IMR-90 (cell line): Measurements from ENCODE around the gene HLA-DRB1.

Experiments used
- BHLHE40 ChIP-seq: fragments of 150-350 bp; IDR thresholded peaks from 2 replicates; pipeline ENCODE4 v1.6.1; 2016; ENCODE audit warnings: mild to moderate bottlenecking, low read depth, low read length
- CEBPB ChIP-seq: IDR thresholded peaks from 2 replicates; pipeline ENCODE4 v1.6.1; 2012; ENCODE audit warnings: low read depth, low read length, improper control_type of control experiment
- CHD1 ChIP-seq: IDR thresholded peaks from 2 replicates; pipeline ENCODE4 v1.6.1; 2012; ENCODE audit warnings: low read depth, low read length, improper control_type of control experiment
- CTCF ChIP-seq: conservative IDR thresholded peaks from 2 replicates; pipeline ENCODE4 v1.5.1; 2012; ENCODE audit warnings: mild to moderate bottlenecking, low read depth, low read length, improper control_type of control experiment
- ELK1 ChIP-seq: fragments of 150-350 bp; IDR thresholded peaks from 2 replicates; pipeline ENCODE4 v1.6.1; 2016; ENCODE audit warnings: low read depth, mild to moderate bottlenecking, low read length, moderate library complexity, borderline replicate concordance
- FOS ChIP-seq: fragments of 150-350 bp; IDR thresholded peaks from 2 replicates; pipeline ENCODE4 v1.6.1; 2016; ENCODE audit warnings: low read depth, low read length
- NFE2L2 ChIP-seq: fragments of 150-350 bp; IDR thresholded peaks from 2 replicates; pipeline ENCODE4 v1.6.1; 2016; ENCODE audit warnings: low read depth, mild to moderate bottlenecking, low read length
- POLR2A ChIP-seq: IDR thresholded peaks from 2 replicates; pipeline ENCODE4 v1.6.1; 2012; ENCODE audit warnings: mild to moderate bottlenecking, low read depth, low read length
- RAD21 ChIP-seq: IDR thresholded peaks from 2 replicates; pipeline ENCODE4 v1.6.1; 2012; ENCODE audit warnings: low read length, improper control_type of control experiment
- RCOR1 ChIP-seq: IDR thresholded peaks from 2 replicates; pipeline ENCODE4 v1.6.1; 2012; ENCODE audit warnings: mild to moderate bottlenecking, low read length, improper control_type of control experiment; ENCODE audit not compliant: insufficient replicate concordance
- RFX5 ChIP-seq: IDR thresholded peaks from 2 replicates; pipeline ENCODE4 v1.8.0; 2012; ENCODE audit warnings: low read depth, mild to moderate bottlenecking, low read length, moderate library complexity
- TF ChIP-seq, protein P1 (sequence below): fragments of 150-350 bp; IDR thresholded peaks from 2 replicates; pipeline ENCODE4 v1.6.1; 2017; ENCODE audit warnings: mild to moderate bottlenecking, antibody characterized with exemption, low read length, low read depth

DNA sequence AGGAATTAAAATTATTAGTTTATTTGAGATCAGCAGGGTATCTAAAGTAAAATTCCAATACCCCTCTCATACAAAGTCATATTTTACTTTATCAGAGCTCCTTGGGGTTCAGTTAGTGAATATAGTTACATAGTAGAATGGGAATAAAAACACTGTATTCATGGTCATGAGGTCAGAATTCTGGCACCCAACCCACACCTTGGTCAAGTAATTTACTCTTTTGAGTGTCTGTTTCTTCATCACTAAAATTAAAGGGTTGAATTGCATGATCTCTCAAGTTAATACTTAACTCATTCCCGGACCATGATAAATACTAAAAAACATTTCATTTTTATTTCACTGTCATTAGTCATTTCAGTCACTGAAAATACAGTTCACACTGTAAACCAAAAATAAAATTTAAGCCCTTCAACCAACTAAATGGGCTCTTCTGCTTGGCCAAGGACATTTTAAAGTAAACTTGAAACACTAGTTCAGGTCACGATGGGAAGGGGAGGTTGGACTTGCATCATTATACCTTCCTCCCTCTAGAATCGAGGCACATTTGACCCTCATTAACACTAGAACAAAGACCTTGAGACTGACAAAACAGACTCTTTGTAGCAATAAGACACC is 21.1 kb upstream of the HLA-DRB1 start:
- no peak for TF ChIP-seq CTCF
- TF ChIP-seq POLR2A = no peak
- TF ChIP-seq BHLHE40 = no peak
- TF ChIP-seq CEBPB = no peak
- TF ChIP-seq, protein P1, sequence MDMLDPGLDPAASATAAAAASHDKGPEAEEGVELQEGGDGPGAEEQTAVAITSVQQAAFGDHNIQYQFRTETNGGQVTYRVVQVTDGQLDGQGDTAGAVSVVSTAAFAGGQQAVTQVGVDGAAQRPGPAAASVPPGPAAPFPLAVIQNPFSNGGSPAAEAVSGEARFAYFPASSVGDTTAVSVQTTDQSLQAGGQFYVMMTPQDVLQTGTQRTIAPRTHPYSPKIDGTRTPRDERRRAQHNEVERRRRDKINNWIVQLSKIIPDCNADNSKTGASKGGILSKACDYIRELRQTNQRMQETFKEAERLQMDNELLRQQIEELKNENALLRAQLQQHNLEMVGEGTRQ = no peak
- no peak for TF ChIP-seq FOS
- TF ChIP-seq RAD21 = no peak
- no peak for TF ChIP-seq RCOR1
- no peak for TF ChIP-seq RFX5
- no peak for TF ChIP-seq CHD1
- no peak for TF ChIP-seq NFE2L2
- no peak for TF ChIP-seq ELK1
